NCI-H146 (cell line): ENCODE measurements around the gene IER3.

Source experiments
- DNase-seq: peaks from one replicate; lab custom pipeline; 2025; lab: John Stamatoyannopoulos, UW

The IER3 gene

GRCh38 chr6:30703821-30704220 lies 40.5 kb downstream of the IER3 start:
- DNase-seq: no peak

- no peak for DNase-seq
Observed at GRCh38 chr6:30703011-30703410, 41.3 kb downstream of the IER3 start.

GRCh38 chr6:30700340-30700739 lies 44.0 kb downstream of the IER3 start:
- no peak for DNase-seq

- DNase-seq: no peak
Observed at GRCh38 chr6:30696432-30696831, 47.9 kb downstream of the IER3 start.
